Stimulated activated CD4-positive, alpha-beta T cell treated with anti-CD3 and anti-CD28 coated beads, Interleukin-15, amount 100 ng/mL, for 1 hour (primary cell): ENCODE measurements around the gene AFF2.
"Not testable (repeated sequence)": the region's sequence is repeated elsewhere in the genome, so short reads cannot be mapped to it uniquely, and the experiment has no call there.

Experiments used
- DNase-seq, 2 donors: peaks; one replicate each; pipeline ENCODE4 v3.0.0-alpha.2; 2020; ENCODE audit warnings: low read depth in 1 of 2, low spot score in 1 of 2

Gene AFF2

GRCh38 chrX:148632444-148632843, 132.0 kb downstream of the AFF2 start:
- no peak for DNase-seq

GRCh38 chrX:148633218-148633908, 132.9 kb downstream of the AFF2 start:
- DNase-seq = no peak

GRCh38 chrX:148634591-148634990, 134.2 kb downstream of the AFF2 start:
- no peak for DNase-seq

GRCh38 chrX:148643460-148643859, 143.0 kb downstream of the AFF2 start:
- no peak for DNase-seq

- no peak for DNase-seq
Measured at GRCh38 chrX:148647651-148648050, 147.2 kb downstream of the AFF2 start.

- no peak for DNase-seq
Measured at GRCh38 chrX:148649145-148649795, 148.9 kb downstream of the AFF2 start.

- no peak for DNase-seq
Measured at GRCh38 chrX:148658115-148658730, 157.8 kb downstream of the AFF2 start.

GRCh38 chrX:148659481-148659880, 159.1 kb downstream of the AFF2 start:
- DNase-seq = no peak

GRCh38 chrX:148661035-148661434, 160.6 kb downstream of the AFF2 start:
- no peak for DNase-seq

- no peak for DNase-seq
Measured at GRCh38 chrX:148662014-148662413, 161.6 kb downstream of the AFF2 start.

GRCh38 chrX:148664171-148664570, 163.8 kb downstream of the AFF2 start:
- DNase-seq = no peak

- no peak for DNase-seq
Measured at GRCh38 chrX:148664995-148665394, 164.6 kb downstream of the AFF2 start.

- DNase-seq = not testable (repeated sequence)
Measured at GRCh38 chrX:148669175-148669574, 168.8 kb downstream of the AFF2 start.

- DNase-seq = no peak
Measured at GRCh38 chrX:148670277-148670676, 169.9 kb downstream of the AFF2 start.

GRCh38 chrX:148672517-148672916, 172.1 kb downstream of the AFF2 start:
- no peak for DNase-seq

- DNase-seq = no peak
Measured at GRCh38 chrX:148681605-148682004, 181.2 kb downstream of the AFF2 start.

GRCh38 chrX:148682206-148682605, 181.8 kb downstream of the AFF2 start:
- no peak for DNase-seq

GRCh38 chrX:148691456-148691855, 191.0 kb downstream of the AFF2 start:
- no peak for DNase-seq

GRCh38 chrX:148695255-148695654, 194.8 kb downstream of the AFF2 start:
- no peak for DNase-seq

GRCh38 chrX:148698221-148698620, 197.8 kb downstream of the AFF2 start:
- DNase-seq = no peak

GRCh38 chrX:148700021-148700420, 199.6 kb downstream of the AFF2 start:
- DNase-seq = no peak

- no peak for DNase-seq
Measured at GRCh38 chrX:148713981-148714380, 213.6 kb downstream of the AFF2 start.
